ACHN (cell line): ENCODE measurements around the gene TAGAP.

Experiments used
- DNase-seq: peaks from one replicate; pipeline ENCODE4 v3.0.0-alpha.2; 2015
- in situ Hi-C: cut with HindIII; loops from 2 replicates; pipeline ENCODE4 v1.10.0; 2017; ENCODE audit warnings: low sequenced_read_pairs, low pct_ligation_motif_present, low pct_unique_long_range_greater_than_20kb

The TAGAP gene

DNA sequence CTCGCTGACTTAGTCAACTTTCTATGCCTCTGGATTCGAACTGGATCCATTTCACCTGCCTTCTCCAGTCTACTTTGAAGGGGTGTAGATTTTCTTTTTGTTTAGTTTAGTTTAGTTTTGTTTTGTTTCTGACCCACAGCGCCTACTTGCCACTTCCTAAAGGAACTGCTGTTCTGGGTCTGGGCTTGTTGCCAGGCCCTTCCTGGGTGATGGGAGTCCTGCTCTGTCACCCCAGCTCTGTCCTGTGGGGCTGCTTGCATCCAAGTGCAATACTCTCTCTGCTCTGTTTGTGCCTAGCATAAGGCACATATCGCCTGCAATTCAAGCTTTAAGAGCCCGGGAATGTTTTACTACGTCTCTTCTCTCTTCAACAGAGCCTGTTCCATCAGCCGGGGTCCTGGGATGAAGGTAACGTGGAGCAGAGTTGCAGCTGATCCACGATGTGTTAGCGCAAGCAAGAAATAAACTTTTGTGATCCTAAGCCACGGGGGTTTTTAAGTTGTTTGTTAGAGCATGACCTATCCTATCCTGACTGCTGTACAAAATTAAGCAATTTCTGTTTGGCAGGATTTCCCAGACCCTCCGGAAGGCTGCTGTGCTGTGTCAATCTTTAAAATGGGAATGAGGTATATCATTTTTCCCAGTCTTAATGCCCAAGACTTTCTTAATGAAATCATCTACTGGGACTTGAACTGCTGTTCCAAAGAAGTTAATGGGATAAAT is 30.9 kb upstream of the TAGAP start:
- in situ Hi-C loops = no loop called here
- no peak for DNase-seq

- in situ Hi-C loops = no loop called here
- no peak for DNase-seq
These were observed 30.1 kb upstream of the TAGAP start for GRCh38 chr6:159074876-159075275.

DNA sequence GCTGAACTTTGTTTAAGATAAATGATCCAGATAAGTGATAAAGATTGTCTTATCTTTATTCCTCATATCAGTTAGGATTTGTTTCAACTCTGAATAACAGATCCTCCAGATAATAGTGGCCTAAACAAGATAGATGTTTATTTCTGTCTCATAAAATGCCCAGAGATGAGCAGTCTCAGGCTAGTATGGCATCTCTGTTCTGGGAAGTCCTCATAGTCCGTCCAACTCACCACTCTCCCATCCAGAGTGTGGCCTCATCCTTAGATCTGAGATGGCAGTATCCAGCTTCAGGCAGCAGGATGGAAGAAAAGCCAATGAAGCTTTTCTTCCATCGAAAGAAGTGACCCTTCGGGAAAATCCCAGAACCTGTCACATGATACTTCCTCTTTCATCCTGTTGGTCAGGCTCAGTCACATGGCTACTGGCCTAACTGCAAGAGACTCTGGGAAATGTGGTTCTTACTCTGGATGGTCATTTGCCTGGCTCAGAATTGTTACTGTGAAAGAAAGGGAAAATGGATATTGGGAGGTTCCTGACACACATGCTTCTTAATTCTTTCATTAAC is 29.4 kb upstream of the TAGAP start:
- peak; percentile 19 for DNase-seq
- in situ Hi-C loops = no loop called here

DNA sequence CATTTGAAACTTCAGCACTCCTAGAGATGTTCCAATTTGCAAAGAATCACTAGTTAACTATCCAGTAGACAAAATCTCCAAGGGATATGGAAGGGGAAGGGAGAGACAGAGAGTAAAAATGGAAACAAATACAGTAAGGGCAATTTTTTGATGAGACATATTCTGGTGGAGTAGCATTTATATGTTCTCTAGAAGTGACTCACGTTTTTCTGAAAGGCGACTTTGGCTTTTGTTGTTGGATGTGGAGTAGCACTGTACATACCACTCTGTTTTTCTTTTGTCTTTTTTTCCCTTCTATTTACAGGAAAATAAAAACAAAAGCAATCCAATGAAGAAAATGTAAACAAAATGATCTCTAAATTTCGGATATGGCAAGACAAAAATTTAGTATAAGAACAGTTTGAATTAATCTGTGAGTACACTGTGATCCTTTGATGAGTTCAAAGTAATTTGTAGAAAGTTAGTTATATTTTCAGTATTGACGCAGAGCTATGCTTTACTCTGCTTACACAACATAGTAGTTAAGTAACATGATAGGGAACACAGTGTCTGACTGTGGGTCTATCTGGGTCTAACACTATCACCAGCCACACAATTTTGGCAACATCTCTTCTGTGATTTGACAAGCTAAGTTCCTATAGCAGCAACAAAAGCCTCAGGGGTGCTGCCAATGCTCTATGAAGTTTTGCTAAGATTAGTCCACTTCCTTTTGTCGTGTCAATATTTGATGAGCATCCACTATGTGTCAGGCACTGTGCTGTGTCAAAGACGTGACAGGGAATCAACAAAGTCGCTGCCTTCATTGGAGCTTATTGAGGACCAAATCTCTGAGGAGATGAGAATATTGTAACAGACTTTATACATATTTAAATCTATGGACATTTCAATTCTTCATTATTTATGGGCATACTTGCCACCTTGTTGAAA is 27.3 kb upstream of the TAGAP start:
- no peak for DNase-seq
- in situ Hi-C loops = no loop called here

- DNase-seq = no peak
These were observed 24.2 kb upstream of the TAGAP start for GRCh38 chr6:159068904-159069578.

GRCh38 chr6:159067334-159067733 is 22.5 kb upstream of the TAGAP start:
- no peak for DNase-seq
- in situ Hi-C loops = no loop called here

More at GRCh38 chr6:159068904-159069578, 24.2 kb upstream of the TAGAP start:
- in situ Hi-C loops = no loop called here

DNA sequence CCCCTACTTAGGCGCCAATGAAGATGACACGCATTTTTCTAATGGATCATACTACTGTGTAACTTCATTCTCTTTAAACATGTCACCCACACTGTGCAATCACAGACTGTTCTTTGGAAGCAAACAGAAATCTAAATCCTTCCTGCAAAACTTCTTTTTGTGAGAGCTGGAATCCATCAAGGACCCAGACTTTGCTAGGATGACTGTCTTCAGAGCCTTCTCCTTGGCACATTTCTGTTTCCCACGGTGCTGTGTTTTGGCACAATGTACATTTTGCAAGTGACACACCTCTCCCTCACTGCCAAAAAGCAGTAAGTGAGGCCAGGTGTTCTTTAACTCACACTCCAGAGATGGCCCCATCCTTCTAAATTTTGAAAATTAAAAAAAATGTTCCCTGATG is 21.7 kb upstream of the TAGAP start:
- no peak for DNase-seq

DNA sequence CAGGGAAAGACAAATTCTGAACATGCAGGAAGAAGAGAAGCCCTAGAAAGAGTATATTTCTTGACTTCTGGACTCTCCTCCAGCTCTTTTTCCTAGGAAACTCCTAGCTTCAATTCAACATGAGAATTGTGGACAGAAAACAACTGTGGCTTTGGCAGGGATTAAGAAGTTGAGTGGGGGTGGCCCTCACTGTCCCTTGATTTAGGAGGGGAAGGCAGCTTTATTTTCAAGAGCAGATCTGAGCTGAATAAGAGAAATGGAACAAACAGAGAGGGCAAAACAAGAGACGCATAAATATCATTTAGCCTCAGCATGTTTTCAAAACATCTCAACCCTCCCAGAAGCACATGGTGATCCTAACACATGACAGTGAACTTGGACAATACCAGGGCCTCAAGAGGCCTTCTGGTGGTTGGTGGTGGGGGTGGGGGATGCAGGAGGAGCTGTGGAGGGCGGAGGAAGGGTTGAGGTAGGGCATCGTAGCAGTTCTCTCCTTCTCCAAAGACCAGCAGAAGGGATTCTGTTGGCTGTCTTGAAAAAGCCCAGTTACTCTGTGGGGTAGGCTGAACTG is 21.1 kb upstream of the TAGAP start:
- no peak for DNase-seq

More for the DNA sequence above, 21.7 kb upstream of the TAGAP start:
- in situ Hi-C loops = no loop called here

DNA sequence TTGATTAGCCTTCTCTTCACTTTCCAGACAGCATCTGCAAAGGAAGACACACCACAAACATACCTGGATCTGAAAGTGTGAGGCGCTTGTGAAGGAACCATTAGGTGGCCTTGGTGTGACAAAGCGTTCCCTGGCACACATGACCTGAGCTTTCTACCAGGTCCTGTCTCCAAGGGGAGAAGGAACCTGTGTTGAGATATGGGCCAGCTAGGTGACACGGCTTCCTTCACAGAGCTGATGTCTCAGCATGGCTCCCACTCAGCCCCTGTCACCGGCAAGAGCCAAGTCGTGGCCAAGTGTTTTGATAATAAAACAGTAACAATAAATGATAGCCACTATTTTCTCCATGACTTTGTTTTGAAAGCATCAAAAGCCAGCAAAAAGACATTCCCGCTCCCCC is 20.3 kb upstream of the TAGAP start:
- in situ Hi-C loops = no loop called here
- DNase-seq = no peak

More for the DNA sequence above, 21.1 kb upstream of the TAGAP start:
- in situ Hi-C loops = no loop called here

DNA sequence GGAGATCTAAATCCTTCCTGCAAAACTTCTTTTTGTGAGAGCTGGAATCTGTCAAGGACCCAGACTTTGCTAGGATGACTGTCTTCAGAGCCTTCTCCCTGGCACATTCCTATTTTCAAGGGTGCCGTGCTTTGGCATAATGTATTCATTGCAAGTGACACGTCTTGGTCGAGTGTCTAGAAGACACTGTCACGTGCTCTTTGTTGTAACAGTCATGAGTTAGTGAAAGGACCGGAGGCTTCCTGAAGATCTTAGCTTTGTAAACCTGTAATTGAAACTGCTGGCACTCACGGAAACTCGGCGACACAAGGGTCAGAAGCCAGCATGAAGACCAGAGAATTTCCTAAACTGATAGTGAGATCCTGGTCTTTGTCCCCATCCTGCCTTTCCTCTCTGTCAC is 19.7 kb upstream of the TAGAP start:
- no peak for DNase-seq
- in situ Hi-C loops = no loop called here

DNA sequence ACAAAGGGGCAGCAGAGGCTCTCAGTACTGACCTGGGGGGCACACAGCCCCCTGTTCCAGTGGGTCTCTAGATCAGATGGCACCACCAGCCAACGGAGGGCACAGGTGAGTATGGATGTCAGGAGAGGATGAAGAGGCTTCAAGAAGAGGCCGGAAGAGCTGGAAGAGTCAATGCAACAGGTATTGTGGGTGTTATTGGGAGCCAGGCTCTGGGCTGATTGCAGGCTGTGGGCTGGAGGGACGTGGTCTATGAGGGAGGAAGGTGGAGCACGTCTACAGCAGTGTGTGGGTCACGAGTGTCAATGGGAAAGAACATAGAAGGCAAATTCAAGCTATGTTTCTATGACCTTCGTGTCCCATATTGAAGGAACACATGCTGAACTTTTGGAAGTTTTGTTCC is 18.8 kb upstream of the TAGAP start:
- in situ Hi-C loops = no loop called here
- DNase-seq = no peak

GRCh38 chr6:159062976-159063375 is 18.2 kb upstream of the TAGAP start:
- in situ Hi-C loops = no loop called here
- DNase-seq = no peak

DNA sequence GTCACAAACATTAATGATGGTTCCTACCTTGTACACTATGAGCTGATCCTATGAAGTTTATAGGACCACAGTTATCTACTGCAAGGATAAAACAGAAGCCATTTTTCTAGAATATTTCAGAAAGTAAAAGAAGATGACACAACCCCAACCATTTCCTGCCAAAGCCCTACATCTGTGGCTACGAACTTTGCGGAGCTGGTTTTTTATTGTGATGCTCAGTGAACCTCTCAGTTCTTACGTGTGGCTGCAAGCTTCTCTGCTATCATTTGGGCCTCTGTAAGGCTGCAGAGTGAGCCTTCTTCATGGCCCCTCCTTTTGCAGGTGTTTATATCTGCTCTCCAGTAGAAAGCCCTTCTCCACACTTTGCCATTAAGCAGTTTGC is 17.8 kb upstream of the TAGAP start:
- in situ Hi-C loops = no loop called here
- no peak for DNase-seq

DNA sequence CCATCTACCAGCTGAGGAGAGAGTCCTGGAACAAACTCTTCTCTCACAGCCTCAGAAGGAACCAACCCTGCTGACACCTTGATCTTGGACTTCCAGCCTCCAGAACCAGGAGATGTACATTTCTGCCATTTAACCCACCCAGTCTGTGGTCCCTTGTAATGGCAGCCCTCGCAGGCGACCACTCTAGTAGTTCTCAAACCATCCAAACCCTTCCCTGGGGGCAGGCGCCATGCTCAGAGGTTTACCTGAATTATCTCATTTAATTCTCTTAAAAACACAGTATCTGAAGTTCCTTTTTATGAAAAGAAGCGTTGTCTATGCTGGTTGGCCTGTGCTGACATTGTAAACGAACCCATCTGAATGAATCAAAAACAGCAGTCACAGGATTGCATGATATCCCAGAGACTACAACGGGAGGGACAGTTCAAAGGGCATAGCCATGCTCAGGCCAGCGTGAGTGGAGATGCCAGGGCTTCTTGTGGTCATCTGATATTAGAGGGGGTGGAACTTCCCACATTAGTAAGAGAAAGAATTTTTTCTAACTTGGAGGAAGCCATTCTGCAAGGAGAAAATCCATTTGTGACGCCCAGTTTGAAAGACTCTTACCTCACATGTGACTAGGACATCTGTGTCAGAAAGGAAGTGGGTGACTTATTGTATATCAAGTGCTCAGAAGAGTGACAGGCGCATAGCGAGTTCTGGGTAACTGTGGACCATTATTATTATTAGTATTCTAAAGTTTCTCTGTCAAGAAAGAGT is 17.2 kb upstream of the TAGAP start:
- no peak for DNase-seq
- in situ Hi-C loops = no loop called here

GRCh38 chr6:159061146-159061545 is 16.4 kb upstream of the TAGAP start:
- no peak for DNase-seq
- in situ Hi-C loops = no loop called here

- in situ Hi-C loops = no loop called here
- DNase-seq = no peak
These were observed 15.2 kb upstream of the TAGAP start for GRCh38 chr6:159059885-159060506.

- no peak for DNase-seq
- in situ Hi-C loops = no loop called here
These were observed 14.3 kb upstream of the TAGAP start for GRCh38 chr6:159059141-159059540.

- no peak for DNase-seq
- in situ Hi-C loops = no loop called here
These were observed 12.1 kb upstream of the TAGAP start for GRCh38 chr6:159056899-159057298.
